Measurements from ENCODE around the gene GPR173.

The GPR173 gene

GRCh38 chrX:53071604-53072417 lies 23.2 kb downstream of the GPR173 start:
- peak; percentile 39 for DNase-seq (ENCODE audit: low read depth)

GRCh38 chrX:53072418-53073114 lies 24.0 kb downstream of the GPR173 start:
- DNase-seq (ENCODE audit: low read depth): no peak

- no peak for DNase-seq (ENCODE audit: low read depth)
These were observed 24.6 kb downstream of the GPR173 start for GRCh38 chrX:53073115-53073586.

- no peak for DNase-seq (ENCODE audit: low read depth)
These were observed 26.4 kb downstream of the GPR173 start for GRCh38 chrX:53075011-53075410.

GRCh38 chrX:53076671-53077070 lies 28.1 kb downstream of the GPR173 start:
- no peak for DNase-seq (ENCODE audit: low read depth)

GRCh38 chrX:53077207-53078197 lies 28.9 kb downstream of the GPR173 start:
- DNase-seq (ENCODE audit: low read depth): no peak

- DNase-seq (ENCODE audit: low read depth): no peak
These were observed 30.4 kb downstream of the GPR173 start for GRCh38 chrX:53078943-53079342.

- DNase-seq (ENCODE audit: low read depth): no peak
These were observed 32.3 kb downstream of the GPR173 start for GRCh38 chrX:53080628-53081580.

GRCh38 chrX:53081925-53082772 lies 33.6 kb downstream of the GPR173 start, which contains the start of gene TSPYL2:
TSPYL2 (plus strand) TSS chrX:53082367; CDS start chrX:53082499, 132 bp downstream.
- peak; percentile 90 for DNase-seq (ENCODE audit: low read depth)

- no peak for DNase-seq (ENCODE audit: low read depth)
These were observed 34.4 kb downstream of the GPR173 start for GRCh38 chrX:53082773-53083616.

GRCh38 chrX:53084043-53084570 lies 35.5 kb downstream of the GPR173 start:
- DNase-seq (ENCODE audit: low read depth): no peak

- DNase-seq (ENCODE audit: low read depth): no peak
These were observed 36.3 kb downstream of the GPR173 start for GRCh38 chrX:53084863-53085262.

- no peak for DNase-seq (ENCODE audit: low read depth)
These were observed 37.2 kb downstream of the GPR173 start for GRCh38 chrX:53085661-53086229.

- no peak for DNase-seq (ENCODE audit: low read depth)
These were observed 37.9 kb downstream of the GPR173 start for GRCh38 chrX:53086464-53086863.

GRCh38 chrX:53087388-53087831 lies 38.8 kb downstream of the GPR173 start:
- DNase-seq (ENCODE audit: low read depth): no peak

- peak; percentile 68 for DNase-seq (ENCODE audit: low read depth)
These were observed 39.8 kb downstream of the GPR173 start for GRCh38 chrX:53088136-53088974.

- DNase-seq (ENCODE audit: low read depth): no peak
These were observed 40.7 kb downstream of the GPR173 start for GRCh38 chrX:53089224-53089842.

Measured in activated T-cell treated with anti-CD3 and anti-CD28 coated beads for 48 hours (primary cell).